ENCODE results near the gene PSAPL1.

The PSAPL1 gene

GRCh38 chr4:7444731-7445130 is 10.0 kb upstream of the PSAPL1 start:
- no peak overlapping the region for H3K4me3 ChIP-seq (ENCODE audit: control insufficient read depth, low read depth, low read length)
- no peak for DNase-seq (ENCODE audit: low read depth)
- TF ChIP-seq CTCF (IDR thresholded peaks at IDR 0.05; ENCODE audit: control insufficient read depth, insufficient read depth, low read depth, low read length, missing control alignments) = no peak

- TF ChIP-seq CTCF (IDR thresholded peaks at IDR 0.05; ENCODE audit: control insufficient read depth, insufficient read depth, low read depth, low read length, missing control alignments) = no peak
- no peak for DNase-seq (ENCODE audit: low read depth)
Measured at GRCh38 chr4:7444314-7444713, 9.6 kb upstream of the PSAPL1 start.

GRCh38 chr4:7442574-7443162 is 7.9 kb upstream of the PSAPL1 start:
- no peak for DNase-seq (ENCODE audit: low read depth)
- H3K4me3 ChIP-seq (ENCODE audit: control insufficient read depth, low read depth, low read length) = no peak overlapping the region
- no peak for TF ChIP-seq CTCF (IDR thresholded peaks at IDR 0.05; ENCODE audit: control insufficient read depth, insufficient read depth, low read depth, low read length, missing control alignments)

More at GRCh38 chr4:7444314-7444713, 9.6 kb upstream of the PSAPL1 start:
- H3K4me3 ChIP-seq (ENCODE audit: control insufficient read depth, low read depth, low read length) = no peak overlapping the region

GRCh38 chr4:7441201-7441600 is 6.5 kb upstream of the PSAPL1 start:
- no peak for TF ChIP-seq CTCF (IDR thresholded peaks at IDR 0.05; ENCODE audit: control insufficient read depth, insufficient read depth, low read depth, low read length, missing control alignments)
- no peak overlapping the region for H3K4me3 ChIP-seq (ENCODE audit: control insufficient read depth, low read depth, low read length)
- DNase-seq (ENCODE audit: low read depth) = no peak

- no peak overlapping the region for H3K4me3 ChIP-seq (ENCODE audit: control insufficient read depth, low read depth, low read length)
- no peak for DNase-seq (ENCODE audit: low read depth)
- no peak for TF ChIP-seq CTCF (IDR thresholded peaks at IDR 0.05; ENCODE audit: control insufficient read depth, insufficient read depth, low read depth, low read length, missing control alignments)
Measured at GRCh38 chr4:7439699-7440098, 5.0 kb upstream of the PSAPL1 start.

GRCh38 chr4:7436256-7436655 is 1.5 kb upstream of the PSAPL1 start:
- no peak overlapping the region for H3K4me3 ChIP-seq (ENCODE audit: control insufficient read depth, low read depth, low read length)
- no peak for TF ChIP-seq CTCF (IDR thresholded peaks at IDR 0.05; ENCODE audit: control insufficient read depth, insufficient read depth, low read depth, low read length, missing control alignments)
- DNase-seq (ENCODE audit: low read depth) = no peak

Data from AG09309 (cell line).